Natural killer cell (primary cell): ENCODE data around the gene PATL1. TPM values are rescaled to one million over a fixed set of nuclear protein-coding genes. Genes with fewer than 3 reads are reported as not detected.

ENCODE experiments used
- ATAC-seq, 3 donors: fragments of 150-1000 bp in 2 of 3; fragments of 200-7000 bp in 1 of 3; cut with Tn5 transposase; 1 replicate in 1 of 3; 2 replicates in 2 of 3; pipeline ENCODE4 v1.10.0; 2021; ENCODE audit warnings: mild to moderate bottlenecking in 2 of 3, moderate library complexity in 2 of 3
- DNase-seq, 2 donors: peaks; one replicate each; pipeline versions ENCODE4 v3.0.0 to v3.0.0-alpha.2; 2013 to 2021; ENCODE audit warnings: mixed read lengths in 1 of 2
- H3K27ac ChIP-seq: one replicate; pipeline ENCODE4 v1.5.1; 2013; ENCODE audit warnings: mild to moderate bottlenecking, low read length
- H3K27me3 ChIP-seq: one replicate; pipeline ENCODE4 v1.6.1; 2013; ENCODE audit warnings: low read length; ENCODE audit not compliant: control insufficient read depth, insufficient read depth
- H3K36me3 ChIP-seq: one replicate; pipeline ENCODE4 v1.6.1; 2013; ENCODE audit warnings: low read length; ENCODE audit not compliant: control insufficient read depth, insufficient read depth
- H3K4me1 ChIP-seq: one replicate; pipeline ENCODE4 v1.6.1; 2013; ENCODE audit warnings: low read length; ENCODE audit not compliant: control insufficient read depth, insufficient read depth
- H3K4me3 ChIP-seq: one replicate; pipeline ENCODE4 v1.5.1; 2013; ENCODE audit warnings: low read length
- H3K9me3 ChIP-seq: one replicate; pipeline ENCODE4 v1.6.1; 2013; ENCODE audit warnings: low read length; ENCODE audit not compliant: control insufficient read depth, insufficient read depth
- H3K27ac Mint-ChIP-seq, 2 donors: one replicate each; pipeline ENCODE4 v1.8.0; 2022; ENCODE audit warnings: mild to moderate bottlenecking in 2 of 2, mixed read lengths in 2 of 2, moderate library complexity in 1 of 2
- H3K27me3 Mint-ChIP-seq, 2 donors: one replicate each; pipeline ENCODE4 v1.8.0; 2022; ENCODE audit warnings: low read depth in 2 of 2, mixed read lengths in 2 of 2
- H3K36me3 Mint-ChIP-seq: one replicate; pipeline ENCODE4 v1.8.0; 2022; ENCODE audit warnings: mixed read lengths
- H3K4me1 Mint-ChIP-seq, 2 donors: one replicate each; pipeline ENCODE4 v1.8.0; 2022; ENCODE audit warnings: mixed read lengths in 2 of 2
- H3K4me3 Mint-ChIP-seq: one replicate; pipeline ENCODE4 v1.8.0; 2022; ENCODE audit warnings: mild to moderate bottlenecking, moderate library complexity, mixed read lengths
- H3K9me3 Mint-ChIP-seq, 2 donors: one replicate each; pipeline ENCODE4 v1.8.0; 2022; ENCODE audit warnings: mixed read lengths in 2 of 2
- WGBS: methylation state at CpG from one replicate; pipeline ENCODE4 v1.1.7; 2013; ENCODE audit warnings: missing lambda C conversion rate; ENCODE audit not compliant: insufficient coverage; 5-methylcytosine and 5-hydroxymethylcytosine counted together
- intact Hi-C: fragments of 100-400 bp; cut with micrococcal nuclease; formaldehyde crosslinking; loops from one replicate; pipeline ENCODE4 v1.14.2; 2022
- total RNA-seq, 4 donors: library from RNA; stranded (reverse); fragments of 120-200 nt in 1 of 4; gene quantifications; one replicate each; pipeline versions ENCODE4 v1.2.3 to v1.2.4, GENCODE V29; 2013 to 2022
- TF ChIP-seq, protein P1 (sequence below): fragments of 200-600 bp; IDR thresholded peaks from one replicate; pipeline ENCODE4 v1.8.0; 2022; ENCODE audit warnings: antibody characterized with exemption

The PATL1 gene
- total RNA-seq, 3 donors from 2014 or later (not counting 1 experiment from before 2014, with no cell fraction given): 56.8 to 69.4 (median 58.1) TPM

DNA sequence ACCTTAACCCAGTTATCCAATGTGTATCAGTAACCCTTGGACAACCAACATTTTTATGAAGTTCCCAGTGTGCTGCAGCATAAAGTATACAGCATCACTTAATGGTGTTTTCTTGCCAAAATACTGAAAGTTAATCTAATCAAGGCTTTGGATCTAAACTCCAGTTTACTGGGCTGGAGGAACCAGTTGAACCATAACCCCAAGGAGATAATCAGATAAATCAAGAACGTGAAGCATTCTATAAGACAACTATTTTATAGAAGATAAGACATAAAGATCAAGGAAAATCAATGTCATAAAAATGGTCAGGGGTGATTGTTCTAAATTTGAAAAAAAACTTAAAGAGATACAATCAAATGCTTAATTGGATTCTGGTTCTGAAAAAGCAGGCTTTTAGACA is 51.0 kb downstream of the PATL1 start:
- Mint-ChIP-seq H3K27ac (peak overlapping the region in 1 of 2 donors; percentile 95), H3K4me3 (no peak overlapping the region), H3K9me3 (no peaks in the 10 kb centered on the region), H3K4me1 (peaks cover 32 to 33% of the 10 kb centered on the region in 2 donors), H3K27me3 (no peaks in the 10 kb centered on the region), H3K36me3 (no peaks in the 10 kb centered on the region)
- H3K4me3 ChIP-seq: no peak overlapping the region
- no CpG with 5 or more reads among the region's 1 CpG for WGBS
- no peak for ATAC-seq
- H3K4me1 ChIP-seq: peaks cover 15% of the 10 kb centered on the region
- no peaks in the 10 kb centered on the region for H3K36me3 ChIP-seq
- DNase-seq: no peak
- H3K9me3 ChIP-seq: no peaks in the 10 kb centered on the region
- H3K27me3 ChIP-seq: no peaks in the 10 kb centered on the region
- intact Hi-C loops: loop anchor here (2.0 kb wide), 2 partner anchors 51 to 111 kb away; no protein-coding TSS in a partner anchor
- TF ChIP-seq, protein P1, sequence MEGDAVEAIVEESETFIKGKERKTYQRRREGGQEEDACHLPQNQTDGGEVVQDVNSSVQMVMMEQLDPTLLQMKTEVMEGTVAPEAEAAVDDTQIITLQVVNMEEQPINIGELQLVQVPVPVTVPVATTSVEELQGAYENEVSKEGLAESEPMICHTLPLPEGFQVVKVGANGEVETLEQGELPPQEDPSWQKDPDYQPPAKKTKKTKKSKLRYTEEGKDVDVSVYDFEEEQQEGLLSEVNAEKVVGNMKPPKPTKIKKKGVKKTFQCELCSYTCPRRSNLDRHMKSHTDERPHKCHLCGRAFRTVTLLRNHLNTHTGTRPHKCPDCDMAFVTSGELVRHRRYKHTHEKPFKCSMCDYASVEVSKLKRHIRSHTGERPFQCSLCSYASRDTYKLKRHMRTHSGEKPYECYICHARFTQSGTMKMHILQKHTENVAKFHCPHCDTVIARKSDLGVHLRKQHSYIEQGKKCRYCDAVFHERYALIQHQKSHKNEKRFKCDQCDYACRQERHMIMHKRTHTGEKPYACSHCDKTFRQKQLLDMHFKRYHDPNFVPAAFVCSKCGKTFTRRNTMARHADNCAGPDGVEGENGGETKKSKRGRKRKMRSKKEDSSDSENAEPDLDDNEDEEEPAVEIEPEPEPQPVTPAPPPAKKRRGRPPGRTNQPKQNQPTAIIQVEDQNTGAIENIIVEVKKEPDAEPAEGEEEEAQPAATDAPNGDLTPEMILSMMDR: no peak
- H3K27ac ChIP-seq: no peak overlapping the region

DNA sequence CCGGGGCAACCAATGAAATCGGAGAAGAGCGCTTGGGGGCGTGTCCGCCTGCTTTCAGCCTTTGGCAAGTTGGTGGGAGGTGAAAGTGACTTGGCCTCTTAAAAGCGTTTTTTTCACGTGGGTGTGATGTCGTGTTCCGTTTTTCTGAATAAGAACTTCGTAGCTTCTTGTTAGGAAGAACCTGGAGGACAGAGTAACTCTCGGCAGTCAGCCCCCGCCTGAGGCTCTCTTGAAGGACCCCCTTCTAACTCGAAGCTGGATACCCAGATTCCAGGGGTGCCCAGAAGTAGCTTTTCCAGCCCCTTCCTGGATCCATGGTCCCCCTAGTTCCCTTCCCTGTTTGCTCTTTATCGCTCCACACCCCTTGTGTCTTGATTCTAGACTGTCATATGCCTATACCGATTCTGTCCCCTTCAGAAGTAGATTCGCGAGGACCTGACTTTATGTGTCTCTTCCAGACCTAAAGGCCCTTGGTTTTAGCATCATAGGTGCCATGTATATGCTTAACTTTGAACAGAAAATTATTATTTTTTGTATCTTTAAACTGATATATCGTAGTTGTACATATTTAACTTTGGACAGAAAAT is 52.3 kb downstream of the PATL1 start:
- Histone ChIP-seq H3K27ac (peak overlapping the region; percentile 87), H3K4me3 (peak overlapping the region; percentile 25), H3K36me3 (no peaks in the 10 kb centered on the region), H3K27me3 (no peaks in the 10 kb centered on the region), H3K9me3 (no peaks in the 10 kb centered on the region), H3K4me1 (peaks cover 15% of the 10 kb centered on the region)
- no peaks in the 10 kb centered on the region for H3K27me3 Mint-ChIP-seq
- peaks cover 46 to 47% of the 10 kb centered on the region in 2 donors for H3K4me1 Mint-ChIP-seq
- WGBS: 17% methylated on average over 17 of the region's 18 CpGs
- peak overlapping the region; percentile 84 for H3K4me3 Mint-ChIP-seq
- DNase-seq: no peak
- ATAC-seq: no peak
- TF ChIP-seq, protein P1: no peak
- H3K9me3 Mint-ChIP-seq: no peaks in the 10 kb centered on the region
- H3K27ac Mint-ChIP-seq: peak overlapping the region; percentile 83 to 95
- intact Hi-C loops: loop anchor here (1.0 to 2.0 kb wide), 3 partner anchors 50 to 112 kb away; partner anchors contain the start of gene PATL1
- H3K36me3 Mint-ChIP-seq: no peaks in the 10 kb centered on the region

DNA sequence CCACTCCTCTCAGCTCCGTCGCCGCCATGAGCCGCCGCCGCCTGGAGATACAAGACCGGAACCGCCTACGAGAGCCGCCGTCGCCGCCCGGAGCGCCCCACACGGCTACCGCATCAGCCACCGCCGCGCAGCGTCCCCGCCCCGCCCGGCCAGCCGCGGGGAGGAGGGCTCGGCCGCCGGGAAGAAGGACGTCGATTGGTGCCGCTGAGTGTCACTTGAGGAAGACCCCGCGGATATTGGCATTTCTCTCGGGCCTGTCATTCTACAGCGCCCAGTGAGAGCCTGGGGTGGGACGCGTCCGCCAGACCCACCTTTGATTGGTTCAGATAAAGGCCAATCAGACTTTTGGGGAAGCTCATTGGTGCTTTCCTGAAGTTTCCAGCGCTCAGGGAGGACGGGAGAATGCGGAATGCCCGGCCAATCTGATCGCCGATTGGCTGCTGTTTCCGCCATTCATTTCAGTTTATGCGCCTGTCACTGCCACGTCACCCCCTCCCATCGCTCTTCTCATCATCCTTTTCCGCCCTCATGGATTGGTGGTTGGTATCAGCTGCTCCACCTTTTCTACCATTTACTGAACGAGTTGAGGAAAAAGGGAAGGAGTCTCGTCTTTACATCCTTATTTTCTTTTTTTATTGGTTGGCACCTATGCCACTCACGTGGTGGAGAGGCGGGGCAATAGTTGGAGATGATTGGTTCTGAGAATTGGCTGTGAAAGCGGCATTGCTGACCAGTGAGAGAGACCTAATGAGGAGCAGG is 53.0 kb downstream of the PATL1 start, which contains the start of gene OSBP:
TSS of gene OSBP (minus strand) at position 138 of the 759 bp plus-strand sequence. CDS start at position 28, 110 bp downstream.
- Histone ChIP-seq H3K27ac (peak within 1 kb of the TSS; percentile 87), H3K36me3 (no peaks in the 10 kb centered on the region), H3K4me1 (peaks cover 15% of the 10 kb centered on the region), H3K27me3 (no peaks in the 10 kb centered on the region), H3K9me3 (no peaks in the 10 kb centered on the region), H3K4me3 (peak within 1 kb of the TSS; percentile 94)
- Mint-ChIP-seq H3K27ac (peak within 1 kb of the TSS; percentile 83 to 95), H3K27me3 (no peaks in the 10 kb centered on the region), H3K4me3 (peak within 1 kb of the TSS; percentile 95), H3K4me1 (peaks cover 51% of the 10 kb centered on the region in 2 donors), H3K9me3 (no peaks in the 10 kb centered on the region), H3K36me3 (no peaks in the 10 kb centered on the region)
- intact Hi-C loops: loop anchor here (1.0 to 2.0 kb wide), 4 partner anchors 49 to 113 kb away; partner anchors contain the start of gene PATL1
- peak; percentile 76 to 90 (median 78) for ATAC-seq
- under 1% methylated on average over 49 of the region's 55 CpGs for WGBS
- DNase-seq: peak; percentile 97 to 100
- TF ChIP-seq, protein P1: no peak
